ENCODE results near the gene SLC35E3.
A peak's percentile ranks its signal among the peaks of the same experiment; 100 is the strongest.
"Not testable (repeated sequence)": the region's sequence is repeated elsewhere in the genome, so short reads cannot be mapped to it uniquely, and the experiment has no call there.

Gene SLC35E3

GRCh38 chr12:68796399-68796798, 50.4 kb downstream of the SLC35E3 start:
- no peak for DNase-seq (ENCODE audit: low spot score)

DNA sequence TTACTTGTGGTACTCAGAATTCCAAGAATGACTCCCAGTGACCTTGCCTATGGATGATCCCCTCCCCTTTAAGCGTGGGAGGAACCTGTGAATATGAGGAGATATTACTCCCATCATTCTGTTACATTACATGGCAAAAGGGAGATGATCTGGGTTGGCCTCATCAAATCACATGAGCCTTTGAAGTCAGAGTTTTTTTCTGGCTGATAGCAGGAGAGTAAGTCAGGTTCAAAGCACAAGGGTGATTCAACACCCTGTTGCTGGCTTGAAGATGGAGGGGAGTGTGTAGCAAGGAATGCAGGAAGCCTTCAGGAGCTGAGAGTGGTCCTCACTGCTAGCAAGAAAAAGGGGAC, 52.9 kb downstream of the SLC35E3 start:
- no peak for DNase-seq (ENCODE audit: low spot score)

DNA sequence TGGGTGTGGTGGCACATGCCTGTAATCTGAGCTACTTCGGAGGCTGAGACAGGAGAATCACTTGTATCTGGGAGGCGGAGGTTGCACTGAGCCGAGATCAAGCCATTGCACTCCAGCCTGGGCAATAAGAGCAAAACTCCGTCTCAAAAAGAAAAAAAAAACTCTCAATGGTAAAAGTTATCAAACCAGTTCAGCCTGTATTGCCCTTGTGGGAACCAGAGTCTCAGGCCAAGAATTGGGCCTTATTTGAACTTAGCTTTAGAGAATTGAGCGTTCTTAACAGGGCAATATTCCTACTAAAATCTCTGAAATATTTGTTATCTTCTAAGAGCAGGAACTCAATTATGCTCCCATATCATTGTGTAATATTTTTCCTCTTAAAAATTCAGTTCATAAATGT, 54.3 kb downstream of the SLC35E3 start:
- DNase-seq (ENCODE audit: low spot score): no peak

GRCh38 chr12:68801124-68801523, 55.1 kb downstream of the SLC35E3 start:
- not testable (repeated sequence) for DNase-seq (ENCODE audit: low spot score)

DNA sequence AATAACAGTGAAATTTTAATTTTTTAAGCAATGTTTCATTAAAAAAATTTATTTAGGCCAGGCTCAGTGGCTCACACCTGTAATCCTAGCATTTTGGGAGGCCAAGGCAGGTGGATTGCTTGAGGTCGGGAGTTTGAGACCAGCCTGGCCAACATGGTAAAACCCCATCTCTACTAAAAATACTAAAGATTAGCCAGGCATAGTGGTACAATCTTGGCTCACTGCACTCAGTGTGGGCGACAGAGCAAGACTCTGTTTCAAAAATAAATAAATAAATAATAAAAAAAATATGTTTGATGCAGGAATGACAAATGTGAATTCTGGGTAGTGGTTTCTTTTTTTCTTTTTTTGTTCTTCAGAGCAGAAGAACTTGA, 56.4 kb downstream of the SLC35E3 start:
- DNase-seq (ENCODE audit: low spot score): not testable (repeated sequence)

DNA sequence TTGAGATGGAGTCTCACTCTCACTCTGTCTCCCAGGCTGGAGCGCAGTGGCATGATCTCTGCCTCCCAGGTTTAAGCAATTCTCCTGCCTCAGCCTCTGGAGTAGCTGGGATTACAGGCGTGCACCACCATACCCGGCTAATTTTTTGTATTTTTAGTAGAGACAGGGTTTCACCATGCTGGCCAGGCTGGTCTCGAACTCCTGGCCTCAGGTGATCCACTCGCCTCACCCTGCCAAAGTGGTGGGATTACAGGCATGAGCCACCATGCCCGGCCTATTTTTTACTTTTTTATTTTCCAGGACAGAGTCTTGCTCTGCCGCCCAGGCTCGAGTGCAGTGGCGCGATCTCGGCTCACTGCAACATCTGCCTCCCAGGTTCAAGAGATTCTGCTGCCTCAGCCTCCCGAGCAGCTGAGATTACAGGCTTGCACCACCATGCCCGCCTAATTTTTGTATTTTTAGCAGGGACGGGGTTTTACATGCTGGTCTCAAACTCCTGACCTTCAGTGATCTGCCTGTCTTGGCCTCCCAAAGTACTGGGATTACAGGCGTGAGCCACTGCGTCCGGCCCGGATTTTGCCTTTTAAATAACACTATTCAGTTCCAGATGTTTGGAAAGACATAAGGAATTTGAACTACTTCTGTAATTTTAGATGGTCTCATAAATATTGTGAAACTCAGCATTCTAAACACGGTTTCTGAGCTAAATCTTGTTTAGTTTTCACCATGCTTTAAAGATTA, 57.1 kb downstream of the SLC35E3 start:
- DNase-seq (ENCODE audit: low spot score): peak; percentile 41

GRCh38 chr12:68803948-68804656, 58.1 kb downstream of the SLC35E3 start:
- DNase-seq (ENCODE audit: low spot score): no peak

DNA sequence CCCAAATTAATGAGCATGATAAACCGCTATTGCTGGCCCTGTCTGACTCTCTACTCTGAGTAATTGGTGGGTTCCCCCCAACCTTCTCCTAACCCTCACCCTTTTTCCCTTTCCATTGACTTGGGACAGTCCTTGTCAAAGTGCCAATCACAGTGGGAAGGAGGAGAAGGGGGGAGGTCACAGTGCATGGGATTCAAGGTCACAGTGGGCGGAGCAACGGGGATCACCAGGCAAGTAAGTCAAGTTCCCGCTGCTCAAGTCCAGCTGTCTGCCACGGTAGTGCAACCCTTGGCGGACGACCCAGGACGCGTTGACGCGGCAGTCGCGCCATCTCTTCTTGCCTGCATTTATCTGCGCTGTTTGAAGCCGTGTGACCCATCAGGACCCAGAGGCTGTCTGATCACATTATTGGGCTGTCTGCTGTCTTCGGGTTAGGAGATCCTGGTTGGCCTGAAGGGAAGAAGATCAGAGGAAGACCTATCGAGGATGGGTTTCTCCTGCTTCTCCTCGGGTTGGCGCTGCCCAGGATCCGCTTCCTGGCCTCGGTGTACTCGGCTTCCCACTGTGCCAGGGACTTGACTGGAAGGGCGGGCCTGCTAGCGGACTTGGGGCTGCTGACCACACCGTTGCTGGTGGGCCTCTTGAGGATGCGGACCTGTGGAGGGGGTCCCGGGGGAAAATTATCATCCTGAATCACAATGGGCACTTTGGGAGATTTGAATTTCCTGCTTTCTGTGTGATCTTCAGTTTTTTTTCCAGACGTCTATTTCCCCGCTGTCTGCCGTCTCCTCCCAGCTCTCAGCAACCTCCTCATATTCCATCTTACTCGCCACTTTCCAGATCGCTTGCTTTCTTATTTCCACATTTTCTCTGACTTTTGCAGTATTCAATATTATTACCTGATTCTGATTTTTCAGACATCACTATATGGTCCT, 58.9 kb downstream of the SLC35E3 start:
- no peak for DNase-seq (ENCODE audit: low spot score)

GRCh38 chr12:68805592-68806120, 59.7 kb downstream of the SLC35E3 start:
- DNase-seq (ENCODE audit: low spot score): no peak

DNA sequence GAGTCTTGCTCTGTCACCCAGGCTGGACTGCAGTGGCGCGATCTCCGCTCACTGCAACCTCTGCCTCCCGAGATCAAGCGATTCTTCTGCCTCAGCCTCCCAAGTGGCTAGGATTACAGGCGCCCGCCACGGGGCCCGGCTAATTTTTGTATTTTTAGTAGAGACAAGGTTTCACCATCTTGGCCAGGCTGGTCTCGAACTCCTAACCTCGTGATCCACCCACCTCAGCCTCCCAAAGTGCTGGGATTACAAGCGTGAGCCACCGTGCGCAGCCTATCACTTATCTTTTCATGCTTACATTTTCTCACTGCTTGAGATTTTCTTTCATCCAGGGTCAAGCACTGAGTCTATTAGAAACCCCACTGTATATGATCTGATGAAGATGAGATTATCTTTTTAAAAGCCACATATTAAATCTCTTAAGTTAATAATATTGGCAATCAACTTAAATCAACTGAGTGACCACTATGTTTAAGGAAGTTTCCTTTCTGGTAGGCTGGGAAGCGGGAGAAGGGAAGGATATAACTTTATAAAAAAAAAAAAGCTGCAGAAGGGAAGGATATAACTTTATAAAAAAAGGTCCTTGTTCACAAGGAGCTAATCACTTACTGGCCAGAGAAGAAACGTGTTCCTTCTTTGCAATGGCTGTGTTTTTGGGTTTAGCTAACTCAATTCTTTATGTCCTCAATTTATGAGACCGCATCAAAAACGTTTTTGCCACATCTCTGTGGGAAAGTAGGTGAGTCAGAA, 60.7 kb downstream of the SLC35E3 start:
- DNase-seq (ENCODE audit: low spot score): no peak

DNA sequence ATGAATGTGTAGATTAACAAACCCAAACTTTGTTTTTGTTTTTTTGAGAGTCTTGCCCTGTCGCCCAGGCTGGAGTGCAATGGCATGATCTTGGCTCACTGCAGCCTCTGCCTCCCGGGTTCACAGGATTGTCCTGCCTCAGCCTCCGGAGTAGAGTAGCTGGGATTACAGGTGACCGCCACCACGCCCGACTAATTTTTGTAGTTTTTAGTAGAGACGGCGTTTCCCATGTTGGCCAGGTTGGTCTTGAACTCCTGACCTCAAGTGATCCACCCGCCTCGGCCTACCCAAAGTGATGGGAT, 61.2 kb downstream of the SLC35E3 start:
- DNase-seq (ENCODE audit: low spot score): not testable (repeated sequence)

GRCh38 chr12:68807576-68808387, 61.8 kb downstream of the SLC35E3 start, which contains the start of gene MDM2:
Gene MDM2 (plus strand): TSS chr12:68808177. CDS start chr12:68808478, 301 bp downstream.
- peak; percentile 97 for DNase-seq (ENCODE audit: low spot score)

DNA sequence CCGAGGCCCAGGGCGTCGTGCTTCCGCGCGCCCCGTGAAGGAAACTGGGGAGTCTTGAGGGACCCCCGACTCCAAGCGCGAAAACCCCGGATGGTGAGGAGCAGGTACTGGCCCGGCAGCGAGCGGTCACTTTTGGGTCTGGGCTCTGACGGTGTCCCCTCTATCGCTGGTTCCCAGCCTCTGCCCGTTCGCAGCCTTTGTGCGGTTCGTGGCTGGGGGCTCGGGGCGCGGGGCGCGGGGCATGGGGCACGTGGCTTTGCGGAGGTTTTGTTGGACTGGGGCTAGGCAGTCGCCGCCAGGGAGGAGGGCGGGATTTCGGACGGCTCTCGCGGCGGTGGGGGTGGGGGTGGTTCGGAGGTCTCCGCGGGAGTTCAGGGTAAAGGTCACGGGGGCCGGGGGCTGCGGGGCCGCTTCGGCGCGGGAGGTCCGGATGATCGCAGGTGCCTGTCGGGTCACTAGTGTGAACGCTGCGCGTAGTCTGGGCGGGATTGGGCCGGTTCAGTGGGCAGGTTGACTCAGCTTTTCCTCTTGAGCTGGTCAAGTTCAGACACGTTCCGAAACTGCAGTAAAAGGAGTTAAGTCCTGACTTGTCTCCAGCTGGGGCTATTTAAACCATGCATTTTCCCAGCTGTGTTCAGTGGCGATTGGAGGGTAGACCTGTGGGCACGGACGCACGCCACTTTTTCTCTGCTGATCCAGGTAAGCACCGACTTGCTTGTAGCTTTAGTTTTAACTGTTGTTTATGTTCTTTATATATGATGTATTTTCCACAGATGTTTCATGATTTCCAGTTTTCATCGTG, 62.6 kb downstream of the SLC35E3 start:
- peak; percentile 87 for DNase-seq (ENCODE audit: low spot score)

DNA sequence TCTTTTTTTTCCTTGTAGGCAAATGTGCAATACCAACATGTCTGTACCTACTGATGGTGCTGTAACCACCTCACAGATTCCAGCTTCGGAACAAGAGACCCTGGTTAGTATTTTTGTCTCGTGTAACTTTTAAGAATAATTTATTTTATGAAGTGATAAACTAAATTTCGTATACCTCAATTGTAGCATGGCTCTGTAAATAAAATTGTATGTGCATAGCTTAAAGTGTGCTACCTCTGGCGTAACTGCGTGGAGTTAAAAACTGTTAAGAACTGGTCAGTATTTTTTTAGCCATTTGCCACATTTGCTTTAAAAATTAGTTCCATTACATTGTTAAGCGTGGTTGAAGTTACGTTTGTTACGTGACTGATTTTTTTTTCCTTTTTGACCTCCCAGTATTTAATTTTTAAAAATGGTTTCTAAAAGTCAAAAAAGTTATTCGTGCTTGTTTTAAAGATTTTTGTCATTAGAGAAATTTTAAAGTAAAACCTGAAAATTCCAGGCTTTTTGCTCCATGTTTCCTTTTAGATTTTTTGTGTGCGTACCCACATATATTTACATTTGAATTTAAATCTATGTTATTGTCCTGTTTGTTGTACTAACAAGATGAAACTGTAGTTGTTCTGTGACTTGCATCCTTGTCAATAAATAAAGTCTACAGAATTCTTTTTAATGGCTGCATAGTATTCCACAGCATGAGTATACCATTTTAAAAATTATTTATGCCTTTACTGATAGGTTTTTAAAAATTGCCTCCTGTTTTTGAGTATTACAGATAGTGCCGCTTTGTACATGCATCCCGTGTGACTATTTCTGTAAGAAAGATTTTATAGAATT, 63.4 kb downstream of the SLC35E3 start:
- no peak for DNase-seq (ENCODE audit: low spot score)

DNA sequence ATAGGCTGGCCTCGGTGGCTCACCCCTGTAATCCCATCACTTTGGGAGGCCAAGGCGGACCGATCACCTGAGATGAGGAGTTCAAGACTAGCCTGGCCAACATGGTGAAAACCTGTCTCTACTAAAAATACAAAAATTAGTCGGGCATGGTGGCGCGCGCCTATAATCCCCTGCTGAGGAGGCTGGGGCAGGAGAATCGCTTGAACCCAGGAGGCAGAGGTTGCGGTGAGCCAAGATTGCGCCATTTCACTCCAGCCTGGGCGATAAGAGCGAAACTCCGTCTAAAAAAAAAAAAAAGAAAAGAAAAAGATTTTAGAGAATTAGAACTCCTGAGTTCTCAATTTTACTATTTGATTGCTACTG, 64.0 kb downstream of the SLC35E3 start:
- DNase-seq (ENCODE audit: low spot score): not testable (repeated sequence)

GRCh38 chr12:68811573-68811972, 65.6 kb downstream of the SLC35E3 start:
- not testable (repeated sequence) for DNase-seq (ENCODE audit: low spot score)

GRCh38 chr12:68812553-68813241, 66.7 kb downstream of the SLC35E3 start:
- no peak for DNase-seq (ENCODE audit: low spot score)

DNA sequence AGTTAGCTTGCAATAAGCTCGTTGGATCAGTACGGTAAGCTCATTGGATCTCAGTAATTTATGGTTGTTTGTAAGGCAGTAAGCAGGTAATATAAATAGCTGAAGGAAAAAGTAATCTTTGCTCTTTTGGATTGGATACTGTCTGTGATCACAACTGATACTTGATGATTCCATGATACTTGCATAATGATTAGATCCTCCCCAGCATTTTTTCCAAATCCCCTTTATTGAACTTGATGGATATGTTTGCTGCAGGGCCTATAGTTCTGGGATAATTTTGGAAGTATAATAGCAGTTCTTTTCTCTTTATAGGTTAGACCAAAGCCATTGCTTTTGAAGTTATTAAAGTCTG, 67.2 kb downstream of the SLC35E3 start:
- DNase-seq (ENCODE audit: low spot score): no peak

Measured in AG08395 (cell line).